GM19468 (cell line): ENCODE measurements around the gene GLB1L2.

ENCODE experiments used
- ATAC-seq: cut with Tn5 transposase; IDR thresholded peaks from one replicate; pipeline ENCODE4 v1.9.1; 2021; ENCODE audit warnings: mild to moderate bottlenecking, moderate library complexity, moderate number of reproducible peaks; ENCODE audit not compliant: unreplicated experiment; ENCODE audit errors: extremely low read depth

GLB1L2 gene

GRCh38 chr11:134363592-134363991 lies 31.8 kb downstream of the GLB1L2 start:
- no peak for ATAC-seq

GRCh38 chr11:134364261-134364660 lies 32.5 kb downstream of the GLB1L2 start:
- no peak for ATAC-seq

GRCh38 chr11:134365011-134365925 lies 33.5 kb downstream of the GLB1L2 start:
- no peak for ATAC-seq

GRCh38 chr11:134366254-134366653 lies 34.5 kb downstream of the GLB1L2 start:
- no peak for ATAC-seq

- no peak for ATAC-seq
These were observed 36.0 kb downstream of the GLB1L2 start for GRCh38 chr11:134367781-134368180.

- no peak for ATAC-seq
These were observed 38.1 kb downstream of the GLB1L2 start for GRCh38 chr11:134369656-134370525.

DNA sequence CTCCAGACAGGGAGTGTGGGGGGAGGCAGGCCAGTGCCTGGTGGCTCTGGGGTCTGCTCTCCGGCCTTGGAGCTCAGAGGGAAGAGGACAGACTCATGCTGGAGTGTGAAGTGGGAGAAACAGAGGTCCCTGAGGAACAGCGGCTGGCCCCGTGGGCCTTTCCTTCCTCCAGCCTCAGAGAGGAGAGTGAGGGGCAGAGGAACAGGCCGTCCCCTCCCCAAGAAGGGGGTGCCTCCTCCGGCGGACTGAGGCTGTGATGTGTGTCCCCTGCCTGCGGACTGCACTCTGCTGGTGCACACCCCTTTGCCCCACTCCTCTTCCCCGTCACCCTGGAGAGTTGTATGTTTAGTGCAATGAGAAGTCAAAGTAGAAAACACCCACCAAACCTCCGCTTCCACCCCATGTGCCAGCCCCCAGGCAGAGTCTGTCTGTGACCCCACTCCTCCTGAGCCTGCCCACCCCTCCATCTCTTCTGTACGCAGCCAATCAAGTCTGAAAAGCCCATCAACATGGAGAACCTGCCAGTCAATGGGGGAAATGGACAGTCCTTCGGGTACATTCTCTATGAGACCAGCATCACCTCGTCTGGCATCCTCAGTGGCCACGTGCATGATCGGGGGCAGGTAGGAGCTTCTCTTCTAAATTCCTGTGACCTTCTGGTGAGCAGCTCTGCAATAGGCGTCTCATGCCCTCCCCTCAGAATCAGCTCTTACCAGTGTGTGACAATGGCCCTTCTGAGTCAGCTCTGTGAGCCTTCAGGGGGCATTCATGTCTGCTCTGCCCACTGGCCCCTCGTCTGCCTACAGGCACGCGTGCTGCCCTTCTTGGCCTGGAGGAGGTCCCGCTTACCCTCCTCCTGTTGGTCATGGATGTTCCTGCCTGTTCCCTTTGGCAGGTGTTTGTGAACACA lies 39.0 kb downstream of the GLB1L2 start:
- ATAC-seq = no peak

DNA sequence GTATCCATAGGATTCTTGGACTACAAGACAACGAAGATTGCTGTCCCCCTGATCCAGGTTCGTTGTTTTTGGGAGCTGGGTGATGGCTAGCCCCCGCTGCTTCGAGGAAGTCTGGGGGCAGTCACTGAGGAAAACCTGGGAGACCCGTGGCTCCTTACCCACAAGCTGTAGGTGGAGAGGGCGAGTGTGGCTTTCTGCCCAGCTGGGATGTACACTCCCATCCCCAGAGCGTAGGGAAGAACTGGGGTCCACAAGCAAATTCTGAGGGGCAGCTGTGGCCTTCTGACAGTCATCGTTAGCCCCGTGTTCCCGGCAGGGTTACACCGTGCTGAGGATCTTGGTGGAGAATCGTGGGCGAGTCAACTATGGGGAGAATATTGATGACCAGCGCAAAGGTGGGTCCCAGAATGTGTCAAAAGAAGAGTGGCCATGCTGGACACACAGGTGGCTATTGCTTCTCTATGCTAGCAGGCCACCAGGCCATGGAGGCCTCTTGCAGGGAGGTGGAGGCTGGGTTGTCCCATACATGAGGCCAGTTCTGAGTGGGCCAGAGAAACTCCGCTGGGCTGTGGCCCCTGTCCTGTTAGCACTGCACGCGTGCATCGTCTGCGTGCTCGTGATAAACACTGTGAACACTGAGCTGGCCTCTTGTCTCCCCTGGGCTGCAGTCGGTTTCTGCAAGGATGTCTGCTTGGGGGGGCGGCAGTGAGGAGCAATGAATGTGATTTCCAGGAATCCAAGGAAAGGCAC lies 39.8 kb downstream of the GLB1L2 start:
- no peak for ATAC-seq

DNA sequence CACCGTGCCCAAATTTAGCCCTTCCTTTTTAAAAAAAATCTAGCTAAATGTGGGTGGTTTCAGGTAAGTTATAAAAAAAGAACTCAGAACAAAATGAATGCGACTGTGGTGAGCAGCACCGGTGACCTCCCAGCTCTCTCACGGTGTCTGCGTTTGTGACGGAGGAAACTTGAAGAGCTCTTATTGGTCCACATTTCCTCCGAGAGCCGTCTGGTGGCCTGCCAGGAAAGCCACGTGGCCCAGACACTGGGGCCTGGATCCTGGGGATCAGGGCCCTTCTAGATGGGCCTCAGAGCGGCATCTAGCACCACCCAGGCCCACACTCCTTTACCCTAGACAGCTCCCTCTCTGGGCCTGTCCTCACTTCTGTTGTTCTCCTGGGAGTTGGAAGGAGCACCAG lies 40.7 kb downstream of the GLB1L2 start:
- no peak for ATAC-seq

DNA sequence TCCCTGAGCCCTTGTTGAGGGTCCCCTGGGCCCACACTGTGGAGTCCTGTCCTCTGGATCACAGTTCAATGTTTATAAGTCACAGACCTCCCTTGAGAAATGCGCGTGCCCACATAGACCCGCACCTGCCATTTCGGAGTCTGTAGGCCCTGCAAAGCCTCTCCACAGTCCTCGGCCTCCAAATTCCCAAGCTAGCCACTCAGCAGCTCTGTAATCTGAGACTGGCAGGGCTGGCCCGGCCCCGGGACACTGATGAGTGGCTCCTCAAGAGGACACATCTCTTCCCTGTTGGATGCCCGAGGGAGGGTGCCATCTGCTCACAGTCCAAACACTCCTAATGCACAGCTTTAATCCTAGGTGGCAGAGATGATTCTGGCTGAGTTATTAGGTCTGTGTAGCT lies 41.2 kb downstream of the GLB1L2 start:
- no peak for ATAC-seq

GRCh38 chr11:134373591-134374052 lies 41.8 kb downstream of the GLB1L2 start:
- no peak for ATAC-seq

- ATAC-seq = no peak
These were observed 42.4 kb downstream of the GLB1L2 start for GRCh38 chr11:134374171-134374570.

DNA sequence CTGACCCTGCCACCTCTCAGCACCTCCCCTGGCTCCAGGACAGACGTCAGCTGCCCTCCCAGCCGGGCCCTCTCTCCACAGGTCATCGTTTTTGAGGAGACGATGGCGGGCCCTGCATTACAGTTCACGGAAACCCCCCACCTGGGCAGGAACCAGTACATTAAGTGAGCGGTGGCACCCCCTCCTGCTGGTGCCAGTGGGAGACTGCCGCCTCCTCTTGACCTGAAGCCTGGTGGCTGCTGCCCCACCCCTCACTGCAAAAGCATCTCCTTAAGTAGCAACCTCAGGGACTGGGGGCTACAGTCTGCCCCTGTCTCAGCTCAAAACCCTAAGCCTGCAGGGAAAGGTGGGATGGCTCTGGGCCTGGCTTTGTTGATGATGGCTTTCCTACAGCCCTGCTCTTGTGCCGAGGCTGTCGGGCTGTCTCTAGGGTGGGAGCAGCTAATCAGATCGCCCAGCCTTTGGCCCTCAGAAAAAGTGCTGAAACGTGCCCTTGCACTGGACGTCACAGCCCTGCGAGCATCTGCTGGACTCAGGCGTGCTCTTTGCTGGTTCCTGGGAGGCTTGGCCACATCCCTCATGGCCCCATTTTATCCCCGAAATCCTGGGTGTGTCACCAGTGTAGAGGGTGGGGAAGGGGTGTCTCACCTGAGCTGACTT lies 43.2 kb downstream of the GLB1L2 start:
- no peak for ATAC-seq

DNA sequence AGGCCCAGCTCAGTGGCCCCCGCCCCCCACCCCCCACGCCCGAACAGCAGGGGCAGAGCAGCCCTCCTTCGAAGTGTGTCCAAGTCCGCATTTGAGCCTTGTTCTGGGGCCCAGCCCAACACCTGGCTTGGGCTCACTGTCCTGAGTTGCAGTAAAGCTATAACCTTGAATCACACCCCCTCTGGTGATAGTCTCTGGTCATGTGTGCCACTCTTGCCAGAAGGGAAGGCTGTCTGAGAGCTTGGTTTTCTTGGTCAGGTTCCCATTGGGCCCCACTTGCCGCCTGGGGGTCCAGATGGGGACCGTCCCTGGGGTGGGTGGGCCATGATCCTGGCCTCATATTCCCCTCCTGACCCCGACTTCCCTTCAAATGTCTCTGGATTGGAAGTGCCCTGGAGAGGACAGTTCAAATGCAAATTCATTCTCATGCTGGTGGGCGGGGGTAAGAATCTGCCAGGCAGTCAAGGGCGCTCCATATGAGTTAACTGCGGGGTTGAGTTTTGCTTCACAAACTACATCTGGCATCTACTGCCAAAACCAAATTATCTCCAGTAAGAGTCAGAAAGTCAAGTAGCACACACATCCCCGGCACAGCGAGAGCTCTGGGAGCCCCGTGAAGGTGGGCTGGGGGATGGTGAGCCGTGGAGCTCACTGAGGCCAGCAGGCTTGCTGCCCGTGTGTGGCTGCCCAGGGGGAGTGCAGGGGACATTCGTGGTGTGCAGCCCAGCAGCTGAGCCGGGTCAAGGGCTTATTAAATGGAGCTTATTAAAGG lies 44.5 kb downstream of the GLB1L2 start:
- ATAC-seq = no peak

GRCh38 chr11:134377876-134378275 lies 46.1 kb downstream of the GLB1L2 start:
- no peak for ATAC-seq

- no peak for ATAC-seq
These were observed 47.5 kb downstream of the GLB1L2 start for GRCh38 chr11:134379241-134379640.

- ATAC-seq = no peak
These were observed 48.4 kb downstream of the GLB1L2 start for GRCh38 chr11:134380229-134380628.

DNA sequence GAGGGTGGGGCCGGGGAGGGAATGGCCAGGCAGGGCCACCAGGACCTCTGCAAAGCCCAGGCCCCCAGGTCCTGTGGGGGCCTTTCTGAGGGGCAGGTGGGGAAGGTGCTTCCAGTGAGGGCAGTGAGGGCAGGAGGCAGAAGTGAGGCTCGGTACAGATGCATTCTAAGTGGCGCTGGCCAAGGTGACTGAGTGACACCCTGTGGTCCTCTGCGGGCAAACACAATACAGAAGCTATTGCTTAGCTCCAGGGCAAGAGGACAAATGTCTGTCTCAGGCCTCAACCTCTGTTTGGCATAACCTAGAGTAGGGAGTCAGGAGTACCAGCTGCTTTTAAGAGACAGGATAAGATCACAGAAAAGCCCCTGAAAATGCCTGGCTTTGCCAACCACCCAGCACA lies 49.0 kb downstream of the GLB1L2 start:
- ATAC-seq = no peak
